SIG-M5 (cell line): ENCODE data around the gene RSL1D1.
"Not testable (repeated sequence)": the region's sequence is repeated elsewhere in the genome, so short reads cannot be mapped to it uniquely, and the experiment has no call there.

Experiments used
- DNase-seq: peaks from one replicate; lab custom pipeline; 2025; lab: John Stamatoyannopoulos, UW

The RSL1D1 gene

GRCh38 chr16:11797166-11797956 is 54.0 kb downstream of the RSL1D1 start, which contains the start of gene ZC3H7A:
TSS of gene ZC3H7A (minus strand) at chr16:11797258. CDS start at chr16:11782354, 14,904 bp downstream.
- peak; percentile 66 for DNase-seq

- DNase-seq, result no peak
These were observed 54.8 kb downstream of the RSL1D1 start for GRCh38 chr16:11796227-11797165.

GRCh38 chr16:11795887-11796226 is 55.5 kb downstream of the RSL1D1 start:
- no peak for DNase-seq

- DNase-seq, result no peak
These were observed 56.1 kb downstream of the RSL1D1 start for GRCh38 chr16:11794996-11795886.

GRCh38 chr16:11794447-11794846 is 56.9 kb downstream of the RSL1D1 start:
- no peak for DNase-seq

GRCh38 chr16:11793840-11794239 is 57.5 kb downstream of the RSL1D1 start:
- DNase-seq, result no peak

- DNase-seq, result no peak
These were observed 58.7 kb downstream of the RSL1D1 start for GRCh38 chr16:11792410-11793241.

- no peak for DNase-seq
These were observed 60.1 kb downstream of the RSL1D1 start for GRCh38 chr16:11791144-11791828.

- no peak for DNase-seq
These were observed 62.4 kb downstream of the RSL1D1 start for GRCh38 chr16:11788914-11789313.

- DNase-seq, result not testable (repeated sequence)
These were observed 66.3 kb downstream of the RSL1D1 start for GRCh38 chr16:11784980-11785599.

- not testable (repeated sequence) for DNase-seq
These were observed 67.0 kb downstream of the RSL1D1 start for GRCh38 chr16:11784381-11784780.

- no peak for DNase-seq
These were observed 67.3 kb downstream of the RSL1D1 start for GRCh38 chr16:11784038-11784369.
